ENCODE results near the gene XIST. TPM values are rescaled to one million over a fixed set of nuclear protein-coding genes. Genes with fewer than 3 reads are reported as not detected.

Gene XIST
- total and polyA plus RNA-seq, 2 of the 8 experiments (the other 6 are each of a cell fraction or from before 2014, with no cell fraction given) = 0.06 to 0.19 TPM

- no peak overlapping the region for H2BK20ac ChIP-seq (ENCODE audit: low read length)
- ChIA-PET POLR2A (ENCODE audit: partially characterized antibody) (no interaction called here), CTCF (ENCODE audit: partially characterized antibody) (interaction anchor here (1.4 kb wide), 1 partner anchor 11 kb away, joined by 3 read pairs; no protein-coding TSS in a partner anchor)
- no peak overlapping the region for H3K9ac ChIP-seq (replicated peaks in 1 of 4; ENCODE audit: extremely low read depth in 1 of 4, low read depth in 3 of 4, low read length in 3 of 4)
- no peak overlapping the region for H4K5ac ChIP-seq (ENCODE audit: insufficient read length, low read depth, low read length)
- no peak overlapping the region for H3K56ac ChIP-seq (replicated peaks; ENCODE audit: insufficient read length, low read depth, low read length)
- no peak overlapping the region for H2BK120ac ChIP-seq (replicated peaks; ENCODE audit: low read depth, low read length)
- H2BK15ac ChIP-seq (ENCODE audit: low read length) = no peak overlapping the region
- 87% methylated on average over 6 of the region's 6 CpGs; no CpG with 5 or more reads in 1 of the 2 experiments for WGBS, 2 experiments (ENCODE audit: extremely low coverage in 1 of 2, insufficient coverage in 1 of 2, insufficient read length in 1 of 2, insufficient replicate concordance in 2 of 2, low coverage in 1 of 2, low lambda C conversion rate in 2 of 2, missing lambda C conversion rate in 1 of 2)
- H2BK5ac ChIP-seq (ENCODE audit: low read depth, low read length) = no peak overlapping the region
- H3K27me3 ChIP-seq (replicated peaks in 1 of 4; ENCODE audit: control insufficient read depth in 3 of 4, extremely low read depth in 1 of 4, insufficient read depth in 3 of 4, low read length in 3 of 4) = no peaks in the 10 kb centered on the region
- H4K91ac ChIP-seq (replicated peaks; ENCODE audit: insufficient read length, low read length) = no peak overlapping the region
- no peaks in the 10 kb centered on the region for H3K23me2 ChIP-seq (ENCODE audit: low read depth, low read length)
- H3K14ac ChIP-seq (ENCODE audit: insufficient read length) = no peak overlapping the region
- no peaks in the 10 kb centered on the region for H4K20me1 ChIP-seq (replicated peaks in 1 of 2; ENCODE audit: control insufficient read depth in 1 of 2, insufficient read depth in 2 of 2, low read length in 2 of 2)
- no peak overlapping the region for H2AFZ ChIP-seq (ENCODE audit: low read length)
- no peak for TF ChIP-seq KDM1A (IDR thresholded peaks at IDR 0.05; ENCODE audit: borderline replicate concordance, low read length)
- TF ChIP-seq ZNF274 (IDR thresholded peaks at IDR 0.05; ENCODE audit: borderline replicate concordance, extremely low read depth, low read length) = no peak
- TF ChIP-seq HDAC2 (IDR thresholded peaks at IDR 0.05; ENCODE audit: borderline replicate concordance in 1 of 2, low read depth in 2 of 2, low read length in 2 of 2) = no peak
- H3K27ac ChIP-seq (ENCODE audit: low read depth, low read length) = no peak overlapping the region
- H3K23ac ChIP-seq (ENCODE audit: insufficient read length) = no peak overlapping the region
- H3K4me1 ChIP-seq (replicated peaks in 1 of 4; ENCODE audit: control insufficient read depth in 3 of 4, insufficient read depth in 4 of 4, low read length in 3 of 4) = no peaks in the 10 kb centered on the region
- H3K79me2 ChIP-seq (ENCODE audit: control insufficient read depth in 1 of 2, insufficient read depth in 2 of 2, low read length in 2 of 2) = no peaks in the 10 kb centered on the region
- H3K4me2 ChIP-seq (ENCODE audit: insufficient read depth in 1 of 2, low read depth in 2 of 2, low read length in 2 of 2) = no peak overlapping the region
- H3K4ac ChIP-seq (replicated peaks; ENCODE audit: insufficient read length, low read depth, low read length) = no peak overlapping the region
- DNase-seq (ENCODE audit: low read depth in 1 of 2, low spot score in 2 of 2) = no peak
- H4K8ac ChIP-seq (ENCODE audit: extremely low read depth, insufficient read depth, low read length) = no peak overlapping the region
- H3K4me3 ChIP-seq (ENCODE audit: extremely low read depth in 1 of 4, insufficient read depth in 2 of 4, low read depth in 3 of 4, low read length in 4 of 4) = no peak overlapping the region
- FAIRE-seq = no peak
- H2BK12ac ChIP-seq (ENCODE audit: low read depth, low read length) = no peak overlapping the region
- no peaks in the 10 kb centered on the region for H3K79me1 ChIP-seq (ENCODE audit: low read depth, low read length)
- H3K36me3 ChIP-seq (ENCODE audit: control insufficient read depth in 2 of 4, insufficient read depth in 4 of 4, low read length in 3 of 4) = no peaks in the 10 kb centered on the region
- no peak overlapping the region for H3K18ac ChIP-seq (ENCODE audit: extremely low read depth, low read length)
- H3K9me3 ChIP-seq (ENCODE audit: insufficient read depth in 2 of 2, low read depth in 1 of 2, low read length in 1 of 2) = no peaks in the 10 kb centered on the region
- no peak overlapping the region for H2AK5ac ChIP-seq (ENCODE audit: low read depth, low read length)
Observed at GRCh38 chrX:73817393-73818199, 34.9 kb downstream of the XIST start.
